OCI-LY7 (cell line): ENCODE data around the gene PPHLN1. TPM values are rescaled to one million over a fixed set of nuclear protein-coding genes. Genes with fewer than 3 reads are reported as not detected.

Experiments used
- BruUV-seq: library from RNA; stranded (reverse); fragments of 400-500 nt; replicated peaks from 2 replicates; lab custom pipeline; 2021; lab: Mats Ljungman, UMichigan
- CTCF ChIA-PET: fragments of 300-600 bp; sonication (Branson Sonifier 250); formaldehyde crosslinking; loops from one replicate; lab custom pipeline; 2022; ENCODE audit warnings: antibody characterized with exemption; ENCODE audit not compliant: unreplicated experiment; lab: Charles Lee
- POLR2A ChIA-PET: fragments of 300-600 bp; sonication (Branson Sonifier 250); formaldehyde crosslinking; loops from one replicate; lab custom pipeline; 2022; ENCODE audit warnings: antibody characterized with exemption; lab: Charles Lee
- DNase-seq: peaks from one replicate; pipeline ENCODE4 v3.0.0-alpha.2; 2015; ENCODE audit warnings: low spot score
- H2AFZ ChIP-seq: fragments of 200-600 bp; sonication (generic), shearing (Covaris generic); 2 replicates; pipeline ENCODE4 v1.6.1; 2014; ENCODE audit warnings: mild to moderate bottlenecking, antibody characterized with exemption, low read length, moderate library complexity
- H3K27ac ChIP-seq: fragments of 200-600 bp; sonication (generic); 2 replicates; pipeline ENCODE4 v1.5.1; 2014; ENCODE audit warnings: mixed run types, low read depth, mild to moderate bottlenecking, moderate library complexity, low read length, inconsistent platforms; ENCODE audit not compliant: poor library complexity, severe bottlenecking
- H3K36me3 ChIP-seq: fragments of 200-600 bp; sonication (generic); 2 replicates; pipeline ENCODE4 v1.6.1; 2014; ENCODE audit warnings: mild to moderate bottlenecking, antibody characterized with exemption, low read length, moderate library complexity, mixed read lengths; ENCODE audit not compliant: insufficient read depth
- H3K4me1 ChIP-seq: fragments of 200-600 bp; sonication (generic); 2 replicates; pipeline ENCODE4 v1.5.1; 2014; ENCODE audit warnings: mild to moderate bottlenecking, low read length; ENCODE audit not compliant: insufficient read depth, poor library complexity, severe bottlenecking
- H3K4me2 ChIP-seq: fragments of 200-600 bp; sonication (generic); 2 replicates; pipeline ENCODE4 v1.6.1; 2014; ENCODE audit warnings: mild to moderate bottlenecking, low read length
- H3K4me3 ChIP-seq: fragments of 200-600 bp; sonication (generic); 2 replicates; pipeline ENCODE4 v1.5.1; 2014; ENCODE audit warnings: mild to moderate bottlenecking, low read depth, low read length; ENCODE audit not compliant: poor library complexity, severe bottlenecking
- H3K79me2 ChIP-seq: fragments of 200-600 bp; sonication (generic); 2 replicates; pipeline ENCODE4 v1.6.1; 2016; ENCODE audit warnings: low read depth, mild to moderate bottlenecking, low read length, moderate library complexity, mixed read lengths; ENCODE audit not compliant: insufficient read depth
- H3K9me2 ChIP-seq: fragments of 200-600 bp; sonication (generic); 2 replicates; pipeline ENCODE4 v1.6.1; 2016; ENCODE audit warnings: mild to moderate bottlenecking, low read length, mixed read lengths; ENCODE audit not compliant: insufficient read depth
- H3K9me3 ChIP-seq: fragments of 200-600 bp; sonication (generic); 2 replicates; pipeline ENCODE4 v1.6.1; 2014; ENCODE audit warnings: mild to moderate bottlenecking, mixed run types, low read length, mixed read lengths
- H4K20me1 ChIP-seq: fragments of 200-600 bp; sonication (generic); 2 replicates; pipeline ENCODE4 v1.6.1; 2014; ENCODE audit warnings: mild to moderate bottlenecking, antibody characterized with exemption, low read length, moderate library complexity, mixed read lengths; ENCODE audit not compliant: insufficient read depth
- EZH2phosphoT487 ChIP-seq: fragments of 200-600 bp; sonication (generic); IDR thresholded peaks from 2 replicates; pipeline ENCODE4 v1.6.1; 2018; ENCODE audit warnings: low read depth, borderline replicate concordance, mild to moderate bottlenecking, mixed run types, antibody characterized with exemption, low read length, moderate library complexity, mixed read lengths
- intact Hi-C: fragments of 100-400 bp; cut with micrococcal nuclease; formaldehyde crosslinking; loops from one replicate; pipeline ENCODE4 v1.10.0; 2022; ENCODE audit not compliant: unreplicated experiment
- total RNA-seq, 2 experiments: library from RNA; depleted of rRNA in 1 of 2; stranded (reverse); fragments of >200 nt in 1 of 2; shearing (Covaris generic) in 1 of 2; gene quantifications; 2 replicates each; pipeline ENCODE4 v1.2.3, GENCODE V29; 2014 to 2022
- TF ChIP-seq, protein P1 (sequence below): fragments of 200-600 bp; sonication (generic); conservative IDR thresholded peaks from 2 replicates; pipeline ENCODE4 v1.5.1; 2014; ENCODE audit warnings: mild to moderate bottlenecking, antibody characterized with exemption, low read length, moderate library complexity, mixed read lengths

The PPHLN1 gene
- total RNA-seq, 2 experiments from 2014 or later = 95.3 to 97.6 TPM

- H3K27ac ChIP-seq = peak overlapping the region; percentile 80
- no peaks in the 10 kb centered on the region for H3K9me3 ChIP-seq
- peaks cover 7% of the 10 kb centered on the region; the same call in 1 of the 2 replicates for H4K20me1 ChIP-seq
- no TSS peak for BruUV-seq
- CTCF ChIA-PET = no interaction called here
- intact Hi-C loops = loop anchor here (5.0 kb wide), 4 partner anchors 141 to 1031 kb away; partner anchors contain the start of genes PPHLN1, YAF2 and ZCRB1
- no peaks in the 10 kb centered on the region for H3K79me2 ChIP-seq
- peaks cover 42% of the 10 kb centered on the region for H3K4me1 ChIP-seq
- H3K4me3 ChIP-seq = peak overlapping the region; percentile 55
- no peaks in the 10 kb centered on the region for H3K9me2 ChIP-seq
- H2AFZ ChIP-seq = peak overlapping the region; percentile 4; the same call in 1 of the 2 replicates
- no peaks in the 10 kb centered on the region for H3K36me3 ChIP-seq
- POLR2A ChIA-PET = interaction anchor here (0.9 to 1.7 kb wide), 4 partner anchors 14 to 96 kb away, joined by 3 to 6 read pairs (median 4); no protein-coding TSS in a partner anchor
- H3K4me2 ChIP-seq = peak overlapping the region; percentile 89
- peak; percentile 78 for DNase-seq
- TF ChIP-seq, protein P1, sequence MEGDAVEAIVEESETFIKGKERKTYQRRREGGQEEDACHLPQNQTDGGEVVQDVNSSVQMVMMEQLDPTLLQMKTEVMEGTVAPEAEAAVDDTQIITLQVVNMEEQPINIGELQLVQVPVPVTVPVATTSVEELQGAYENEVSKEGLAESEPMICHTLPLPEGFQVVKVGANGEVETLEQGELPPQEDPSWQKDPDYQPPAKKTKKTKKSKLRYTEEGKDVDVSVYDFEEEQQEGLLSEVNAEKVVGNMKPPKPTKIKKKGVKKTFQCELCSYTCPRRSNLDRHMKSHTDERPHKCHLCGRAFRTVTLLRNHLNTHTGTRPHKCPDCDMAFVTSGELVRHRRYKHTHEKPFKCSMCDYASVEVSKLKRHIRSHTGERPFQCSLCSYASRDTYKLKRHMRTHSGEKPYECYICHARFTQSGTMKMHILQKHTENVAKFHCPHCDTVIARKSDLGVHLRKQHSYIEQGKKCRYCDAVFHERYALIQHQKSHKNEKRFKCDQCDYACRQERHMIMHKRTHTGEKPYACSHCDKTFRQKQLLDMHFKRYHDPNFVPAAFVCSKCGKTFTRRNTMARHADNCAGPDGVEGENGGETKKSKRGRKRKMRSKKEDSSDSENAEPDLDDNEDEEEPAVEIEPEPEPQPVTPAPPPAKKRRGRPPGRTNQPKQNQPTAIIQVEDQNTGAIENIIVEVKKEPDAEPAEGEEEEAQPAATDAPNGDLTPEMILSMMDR = no peak
- no peak for TF ChIP-seq EZH2phosphoT487
Measured at GRCh38 chr12:42468341-42468821, 142.4 kb downstream of the PPHLN1 start.

DNA sequence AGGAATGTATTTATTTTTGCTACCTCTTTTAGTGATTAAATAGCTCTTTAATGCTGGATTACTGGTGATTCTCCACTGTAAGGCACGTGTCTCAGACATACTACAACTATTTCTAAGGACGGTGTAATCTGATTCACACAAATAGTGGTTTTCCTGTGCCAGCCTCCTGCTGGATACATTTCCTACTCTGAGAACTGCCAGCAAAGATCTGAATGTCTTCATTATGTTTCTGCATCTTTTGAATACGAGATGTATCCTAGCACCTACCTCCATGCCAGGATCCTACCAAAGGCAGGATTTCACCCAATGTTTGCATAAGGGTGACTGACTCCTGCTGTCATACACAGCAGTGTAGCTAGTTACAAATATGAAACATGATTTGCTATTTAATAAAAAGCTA lies 143.0 kb downstream of the PPHLN1 start:
- TF ChIP-seq, protein P1 = no peak
- no peak for TF ChIP-seq EZH2phosphoT487
- H4K20me1 ChIP-seq = peaks cover 7% of the 10 kb centered on the region; the same call in 1 of the 2 replicates
- ChIA-PET CTCF (no interaction called here), POLR2A (interaction anchor here (0.7 to 2.3 kb wide), 6 partner anchors 14 to 144 kb away, joined by 3 to 8 read pairs (median 4); no protein-coding TSS in a partner anchor)
- no peaks in the 10 kb centered on the region for H3K9me3 ChIP-seq
- H3K4me3 ChIP-seq = peak overlapping the region; percentile 55
- DNase-seq = peak; percentile 22
- BruUV-seq = no TSS peak
- H3K4me1 ChIP-seq = peaks cover 42% of the 10 kb centered on the region
- H3K27ac ChIP-seq = peak overlapping the region; percentile 80
- no peaks in the 10 kb centered on the region for H3K79me2 ChIP-seq
- intact Hi-C loops = loop anchor here (1.0 to 5.0 kb wide), 5 partner anchors 72 to 1032 kb away; partner anchors contain the start of genes PPHLN1, YAF2 and ZCRB1
- H3K9me2 ChIP-seq = no peaks in the 10 kb centered on the region
- peak overlapping the region; percentile 4; the same call in 1 of the 2 replicates for H2AFZ ChIP-seq
- no peaks in the 10 kb centered on the region for H3K36me3 ChIP-seq
- peak overlapping the region; percentile 89 for H3K4me2 ChIP-seq
